Neural progenitor cell (in vitro differentiated cells): Measurements from ENCODE around the gene CCDC71L. TPM values are rescaled to one million over a fixed set of nuclear protein-coding genes. Genes with fewer than 3 reads are reported as not detected.

Experiments used
- DNase-seq: peaks from one replicate; pipeline ENCODE4 v3.0.0-alpha.2; 2016; ENCODE audit warnings: low spot score
- H2AFZ ChIP-seq: fragments of 200-600 bp; sonication (generic); replicated peaks from 2 replicates; pipeline ENCODE4 v1.6.1; 2016; ENCODE audit warnings: antibody characterized with exemption
- H3F3A ChIP-seq: fragments of 200-600 bp; sonication (generic); 2 replicates; pipeline ENCODE4 v1.6.1; 2016; ENCODE audit warnings: antibody characterized with exemption, low read depth
- H3K27ac ChIP-seq: fragments of 200-600 bp; sonication (generic); 2 replicates; pipeline ENCODE4 v1.5.1; 2016; ENCODE audit warnings: mild to moderate bottlenecking
- H3K27me3 ChIP-seq: fragments of 200-600 bp; sonication (generic); 2 replicates; pipeline ENCODE4 v1.6.1; 2016; ENCODE audit warnings: mild to moderate bottlenecking, moderate library complexity
- H3K36me3 ChIP-seq: fragments of 200-600 bp; sonication (generic); 2 replicates; pipeline ENCODE4 v1.5.1; 2016
- H3K4me1 ChIP-seq: fragments of 200-600 bp; sonication (generic); 2 replicates; pipeline ENCODE4 v1.6.1; 2016; ENCODE audit warnings: mixed run types
- H3K4me2 ChIP-seq: fragments of 200-600 bp; sonication (generic); 2 replicates; pipeline ENCODE4 v1.6.1; 2016
- H3K4me3 ChIP-seq: fragments of 200-600 bp; sonication (generic); 2 replicates; pipeline ENCODE4 v1.5.1; 2016
- H3K79me2 ChIP-seq: fragments of 200-600 bp; sonication (generic); 2 replicates; pipeline ENCODE4 v1.6.1; 2016; ENCODE audit warnings: low read depth
- H3K9ac ChIP-seq: fragments of 200-600 bp; sonication (generic); 2 replicates; pipeline ENCODE4 v1.6.1; 2016
- H3K9me3 ChIP-seq: fragments of 200-600 bp; sonication (generic); 2 replicates; pipeline ENCODE4 v1.5.1; 2016; ENCODE audit warnings: low read depth
- H4K20me1 ChIP-seq: fragments of 200-600 bp; sonication (generic); 2 replicates; pipeline ENCODE4 v1.6.1; 2016; ENCODE audit warnings: low read depth
- H3K27ac Mint-ChIP-seq: 3 replicates; pipeline ENCODE4 v1.8.0; 2021; ENCODE audit warnings: mixed read lengths
- H3K27me3 Mint-ChIP-seq: 2 replicates; pipeline ENCODE4 v1.8.0; 2022; ENCODE audit warnings: low read depth, mild to moderate bottlenecking, inconsistent platforms, moderate library complexity, mixed read lengths; ENCODE audit not compliant: insufficient read depth
- H3K36me3 Mint-ChIP-seq: 3 replicates; pipeline ENCODE4 v1.8.0; 2021; ENCODE audit warnings: mixed read lengths
- H3K4me1 Mint-ChIP-seq: 3 replicates; pipeline ENCODE4 v1.8.0; 2021; ENCODE audit warnings: mixed read lengths
- H3K4me3 Mint-ChIP-seq: 3 replicates; pipeline ENCODE4 v1.8.0; 2021; ENCODE audit warnings: mild to moderate bottlenecking, moderate library complexity, mixed read lengths
- H3K9me3 Mint-ChIP-seq: 3 replicates; pipeline ENCODE4 v1.8.0; 2020; ENCODE audit warnings: mixed read lengths
- EZH2 ChIP-seq: fragments of 200-600 bp; sonication (generic); IDR thresholded peaks from 2 replicates; pipeline ENCODE4 v1.6.1; 2017; ENCODE audit warnings: antibody characterized with exemption, mild to moderate bottlenecking, moderate library complexity
- EZH2phosphoT487 ChIP-seq: fragments of 200-600 bp; sonication (generic); IDR thresholded peaks from 2 replicates; pipeline ENCODE4 v1.6.1; 2017; ENCODE audit warnings: antibody characterized with exemption
- total RNA-seq: library from RNA; depleted of rRNA; stranded (reverse); fragments of >200 nt; gene quantifications from 2 replicates; pipeline ENCODE4 v1.2.3, GENCODE V29; 2015; ENCODE audit warnings: low replicate concordance
- TF ChIP-seq, protein P1 (sequence below): fragments of 200-600 bp; sonication (generic); IDR thresholded peaks from 2 replicates; pipeline ENCODE4 v1.5.1; 2017; ENCODE audit warnings: antibody characterized with exemption, mild to moderate bottlenecking

Gene CCDC71L
- total RNA-seq, 1 donor from 2014 or later, result 23.8 TPM

DNA sequence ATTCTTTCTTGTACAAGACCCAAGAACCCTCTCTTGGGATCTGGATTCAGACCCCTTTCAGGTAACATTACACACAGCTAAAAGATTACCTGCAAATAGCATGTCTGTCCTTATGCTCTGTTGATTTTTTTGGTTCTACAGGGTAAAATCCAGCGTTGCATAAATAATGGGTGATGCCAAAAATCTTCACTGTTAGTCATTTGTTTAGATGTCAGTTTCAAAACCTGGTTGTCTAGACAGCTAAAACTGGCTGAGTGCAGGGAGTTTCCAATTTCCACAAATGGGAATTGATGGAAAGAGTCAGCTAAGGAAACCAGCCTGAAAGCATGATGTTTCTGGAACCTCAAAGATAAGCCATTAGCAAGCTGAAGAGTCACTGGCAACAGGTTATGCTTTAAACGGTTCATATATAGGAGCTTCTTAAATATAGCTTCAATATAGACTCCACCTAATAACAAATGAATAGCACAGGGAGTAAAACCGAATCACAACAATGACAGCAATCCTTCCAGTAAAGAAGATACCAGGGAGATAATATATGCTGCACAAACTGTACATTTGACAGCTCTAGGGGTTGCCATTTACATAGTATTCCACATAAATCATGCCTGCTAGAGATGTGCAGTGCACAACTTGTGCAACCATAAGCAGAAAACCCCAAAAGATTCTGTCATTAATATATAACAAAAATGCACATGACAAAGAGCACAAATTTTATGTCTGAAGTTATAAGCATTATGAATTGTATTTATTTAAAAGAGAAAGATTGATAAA lies 20.4 kb downstream of the CCDC71L start:
- Histone ChIP-seq H3K4me2 (no peak overlapping the region), H3K9me3 (no peaks in the 10 kb centered on the region), H4K20me1 (no peaks in the 10 kb centered on the region), H3K27me3 (no peaks in the 10 kb centered on the region), H3K36me3 (no peaks in the 10 kb centered on the region), H3K4me3 (no peak overlapping the region), H3K9ac (no peak overlapping the region), H3F3A (no peaks in the 10 kb centered on the region), H3K27ac (no peak overlapping the region), H3K4me1 (no peaks in the 10 kb centered on the region), H2AFZ (no peak overlapping the region), H3K79me2 (no peaks in the 10 kb centered on the region)
- H3K9me3 Mint-ChIP-seq, result no peaks in the 10 kb centered on the region
- no peaks in the 10 kb centered on the region for H3K36me3 Mint-ChIP-seq
- peaks cover 2% of the 10 kb centered on the region for H3K27me3 Mint-ChIP-seq
- no peaks in the 10 kb centered on the region for H3K4me1 Mint-ChIP-seq
- DNase-seq, result no peak
- TF ChIP-seq, protein P1, sequence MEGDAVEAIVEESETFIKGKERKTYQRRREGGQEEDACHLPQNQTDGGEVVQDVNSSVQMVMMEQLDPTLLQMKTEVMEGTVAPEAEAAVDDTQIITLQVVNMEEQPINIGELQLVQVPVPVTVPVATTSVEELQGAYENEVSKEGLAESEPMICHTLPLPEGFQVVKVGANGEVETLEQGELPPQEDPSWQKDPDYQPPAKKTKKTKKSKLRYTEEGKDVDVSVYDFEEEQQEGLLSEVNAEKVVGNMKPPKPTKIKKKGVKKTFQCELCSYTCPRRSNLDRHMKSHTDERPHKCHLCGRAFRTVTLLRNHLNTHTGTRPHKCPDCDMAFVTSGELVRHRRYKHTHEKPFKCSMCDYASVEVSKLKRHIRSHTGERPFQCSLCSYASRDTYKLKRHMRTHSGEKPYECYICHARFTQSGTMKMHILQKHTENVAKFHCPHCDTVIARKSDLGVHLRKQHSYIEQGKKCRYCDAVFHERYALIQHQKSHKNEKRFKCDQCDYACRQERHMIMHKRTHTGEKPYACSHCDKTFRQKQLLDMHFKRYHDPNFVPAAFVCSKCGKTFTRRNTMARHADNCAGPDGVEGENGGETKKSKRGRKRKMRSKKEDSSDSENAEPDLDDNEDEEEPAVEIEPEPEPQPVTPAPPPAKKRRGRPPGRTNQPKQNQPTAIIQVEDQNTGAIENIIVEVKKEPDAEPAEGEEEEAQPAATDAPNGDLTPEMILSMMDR, result no peak
- TF ChIP-seq EZH2phosphoT487, result no peak
- TF ChIP-seq EZH2, result no peak
- H3K27ac Mint-ChIP-seq, result no peak overlapping the region
- no peak overlapping the region for H3K4me3 Mint-ChIP-seq

DNA sequence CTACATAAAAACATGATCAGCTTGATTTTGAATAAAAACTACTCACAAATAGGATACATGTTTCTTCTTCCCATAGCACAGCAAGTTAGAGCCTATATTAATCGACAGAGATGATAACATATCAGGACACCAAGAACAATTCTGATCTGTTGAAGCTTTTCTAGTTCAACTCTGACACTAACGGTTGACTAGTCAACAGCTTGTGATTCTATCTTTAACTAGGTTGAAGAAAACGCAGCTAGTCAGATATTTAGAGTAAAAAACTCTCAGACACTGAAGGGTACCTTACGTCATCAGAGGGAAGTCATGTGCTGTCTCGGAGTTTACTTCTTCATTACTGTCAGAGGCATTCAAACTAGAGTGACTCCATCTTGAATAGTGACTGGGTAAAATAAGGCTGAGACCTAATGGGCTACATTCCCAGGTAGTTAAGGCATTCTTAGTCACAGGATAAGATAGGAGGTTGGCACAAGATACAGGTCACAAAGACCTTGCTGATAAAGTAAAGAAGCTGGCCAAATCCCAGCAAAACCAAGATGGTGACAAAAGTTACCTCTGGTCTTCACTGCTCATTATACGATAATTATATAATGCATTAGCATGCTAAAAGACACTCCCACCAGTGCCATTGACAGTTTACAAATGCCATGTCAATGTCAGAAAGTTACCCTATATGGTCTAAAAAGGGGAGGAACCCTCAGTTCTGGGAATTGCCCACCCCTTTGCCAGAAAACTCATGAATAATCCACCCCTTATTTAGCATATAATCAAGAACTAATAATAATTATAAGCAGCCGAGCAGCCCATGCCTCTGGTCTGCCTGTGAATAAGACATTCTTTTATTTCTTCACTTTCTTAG lies 21.3 kb downstream of the CCDC71L start:
- H3K4me1 ChIP-seq, result no peaks in the 10 kb centered on the region
- H3K27ac Mint-ChIP-seq, result no peak overlapping the region
- no peaks in the 10 kb centered on the region for H3F3A ChIP-seq
- no peaks in the 10 kb centered on the region for H3K79me2 ChIP-seq
- no peak overlapping the region for H3K4me2 ChIP-seq
- H3K27me3 ChIP-seq, result no peaks in the 10 kb centered on the region
- TF ChIP-seq EZH2, result no peak
- TF ChIP-seq EZH2phosphoT487, result no peak
- TF ChIP-seq, protein P1, result no peak
- no peak overlapping the region for H3K9ac ChIP-seq
- no peak overlapping the region for H2AFZ ChIP-seq
- H3K36me3 Mint-ChIP-seq, result no peaks in the 10 kb centered on the region
- no peaks in the 10 kb centered on the region for H3K9me3 Mint-ChIP-seq
- H3K27me3 Mint-ChIP-seq, result peaks cover 2% of the 10 kb centered on the region
- no peak for DNase-seq
- H3K4me3 Mint-ChIP-seq, result no peak overlapping the region
- H3K4me1 Mint-ChIP-seq, result no peaks in the 10 kb centered on the region
- no peaks in the 10 kb centered on the region for H3K36me3 ChIP-seq
- H3K4me3 ChIP-seq, result no peak overlapping the region
- H4K20me1 ChIP-seq, result no peaks in the 10 kb centered on the region
- no peak overlapping the region for H3K27ac ChIP-seq
- H3K9me3 ChIP-seq, result no peaks in the 10 kb centered on the region

DNA sequence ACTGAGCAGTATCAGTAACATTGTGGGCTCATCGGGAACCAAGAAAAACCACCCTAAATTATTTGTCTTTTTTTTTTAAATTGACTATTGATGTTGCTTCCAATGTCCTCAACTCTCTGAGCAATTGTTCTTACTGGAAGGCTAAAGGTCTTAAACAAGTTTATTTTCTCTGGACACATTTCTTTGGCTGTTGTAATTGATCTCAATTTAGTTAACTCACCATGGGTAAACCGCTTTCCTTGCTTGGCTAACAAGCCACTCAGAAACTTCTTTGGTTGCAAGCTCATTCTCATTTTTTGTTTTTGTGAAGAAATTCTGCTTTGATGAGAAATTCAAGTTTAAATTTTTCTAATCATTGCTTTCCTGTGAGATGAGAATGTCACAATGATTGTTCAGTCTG lies 25.5 kb downstream of the CCDC71L start:
- Mint-ChIP-seq H3K36me3 (no peaks in the 10 kb centered on the region), H3K4me1 (no peaks in the 10 kb centered on the region), H3K27me3 (no peaks in the 10 kb centered on the region), H3K9me3 (no peaks in the 10 kb centered on the region), H3K4me3 (no peak overlapping the region), H3K27ac (no peak overlapping the region)
- Histone ChIP-seq H3K4me3 (no peak overlapping the region), H3K27ac (no peak overlapping the region), H3K4me2 (no peak overlapping the region), H3F3A (no peaks in the 10 kb centered on the region), H3K9ac (no peak overlapping the region), H2AFZ (no peak overlapping the region), H3K9me3 (no peaks in the 10 kb centered on the region), H3K36me3 (no peaks in the 10 kb centered on the region), H3K4me1 (no peaks in the 10 kb centered on the region), H4K20me1 (no peaks in the 10 kb centered on the region), H3K79me2 (no peaks in the 10 kb centered on the region), H3K27me3 (no peaks in the 10 kb centered on the region)
- DNase-seq, result no peak
- TF ChIP-seq EZH2phosphoT487 (no peak), EZH2 (no peak)
- TF ChIP-seq, protein P1, result no peak
